Body of pancreas (tissue), 4 donors: Measurements from ENCODE around the gene MED12L. TPM values are rescaled to one million over a fixed set of nuclear protein-coding genes. Genes with fewer than 3 reads are reported as not detected.

ENCODE experiments used
- ATAC-seq: fragments of 150-250 bp; one replicate; pipeline ENCODE4 v1.9.1; 2016
- DNase-seq, 4 donors: peaks; one replicate each; pipeline ENCODE4 v3.0.0-alpha.2; 2019
- H3K27ac ChIP-seq, 4 donors: fragments of 200-600 bp; sonication (generic); 1 replicate in 3 of 4; 2 replicates in 1 of 4; pipeline versions ENCODE4 v1.5.1 to v1.6.1; 2016 to 2019; ENCODE audit warnings: mild to moderate bottlenecking in 1 of 4, mixed read lengths in 1 of 4, moderate library complexity in 1 of 4
- H3K27me3 ChIP-seq, 2 donors: fragments of 200-600 bp; sonication (generic); one replicate each; pipeline ENCODE4 v1.6.0; 2016; ENCODE audit warnings: mild to moderate bottlenecking in 1 of 2
- H3K36me3 ChIP-seq, 2 donors: fragments of 200-600 bp; sonication (generic); replicated peaks in 1 of 2; 2 replicates each; pipeline ENCODE4 v1.5.1; 2016; ENCODE audit warnings: low read depth in 2 of 2; ENCODE audit not compliant: insufficient read depth in 1 of 2
- H3K4me1 ChIP-seq: fragments of 200-600 bp; sonication (generic); one replicate; pipeline ENCODE4 v1.6.0; 2016
- H3K4me3 ChIP-seq, 2 donors: fragments of 200-600 bp; sonication (generic); 1 replicate in 1 of 2; 2 replicates in 1 of 2; pipeline ENCODE4 v1.5.1; 2016 to 2019
- H3K9me3 ChIP-seq, 3 donors: fragments of 200-600 bp; sonication (generic); 1 replicate in 2 of 3; 2 replicates in 1 of 3; pipeline ENCODE4 v1.5.1; 2016
- CTCF ChIP-seq, 7 experiments: fragments of 450-650 bp in 4 of 7; fragments of 200-600 bp in 3 of 7; sonication (generic) in 3 of 7; IDR thresholded peaks; one replicate each; pipeline ENCODE4 v1.5.1; 2016 to 2019; ENCODE audit warnings: antibody characterized with exemption in 7 of 7
- POLR2A ChIP-seq, 3 donors: fragments of 450-650 bp; IDR thresholded peaks; one replicate each; pipeline ENCODE4 v1.6.1; 2016; ENCODE audit warnings: antibody characterized with exemption in 3 of 3, mild to moderate bottlenecking in 2 of 3
- WGBS, 2 donors: methylation state at CpG; one replicate each; pipeline ENCODE4 v1.1.5; 2017; 5-methylcytosine and 5-hydroxymethylcytosine counted together
- intact Hi-C: fragments of 100-400 bp; cut with DNase I; formaldehyde crosslinking; loops from one replicate; pipeline ENCODE4 v1.15.1; 2023
- total RNA-seq, 2 donors: library from RNA; depleted of rRNA; stranded (reverse); fragments of >200 nt; gene quantifications; one replicate each; pipeline ENCODE4 v1.1.0, GENCODE V29; 2016

MED12L gene
- total RNA-seq, 2 donors from 2014 or later: 0.33 to 0.78 TPM

GRCh38 chr3:151200586-151200985 is 115.1 kb downstream of the MED12L start:
- 32 to 41% methylated on average over 2 of the region's 2 CpGs for WGBS, 2 donors
- DNase-seq: no peak
- no peak for ATAC-seq
- no peaks in the 10 kb centered on the region for H3K9me3 ChIP-seq
- no peaks in the 10 kb centered on the region for H3K27me3 ChIP-seq
- no peak overlapping the region for H3K27ac ChIP-seq
- H3K4me3 ChIP-seq: no peak overlapping the region
- no peak for TF ChIP-seq POLR2A (IDR thresholded peaks at IDR 0.05)
- no peak for TF ChIP-seq CTCF (IDR thresholded peaks at IDR 0.05)
- intact Hi-C loops: no loop called here
- H3K36me3 ChIP-seq: no peaks in the 10 kb centered on the region
- no peaks in the 10 kb centered on the region for H3K4me1 ChIP-seq

GRCh38 chr3:151201051-151201730 is 115.7 kb downstream of the MED12L start:
- no peaks in the 10 kb centered on the region for H3K9me3 ChIP-seq
- no peaks in the 10 kb centered on the region for H3K4me1 ChIP-seq
- intact Hi-C loops: no loop called here
- no peak overlapping the region for H3K4me3 ChIP-seq
- no peak overlapping the region for H3K27ac ChIP-seq
- no peak for ATAC-seq
- DNase-seq: no peak
- no peaks in the 10 kb centered on the region for H3K27me3 ChIP-seq
- H3K36me3 ChIP-seq: no peaks in the 10 kb centered on the region
- TF ChIP-seq POLR2A (IDR thresholded peaks at IDR 0.05) (no peak), CTCF (IDR thresholded peaks at IDR 0.05) (no peak)
- WGBS, 2 donors: 87 to 90% methylated on average over 7 of the region's 7 CpGs

- WGBS, 2 donors: 79 to 92% methylated on average over 3 of the region's 3 CpGs
- Histone ChIP-seq H3K9me3 (no peaks in the 10 kb centered on the region), H3K27ac (no peak within 1 kb of the TSS), H3K27me3 (no peaks in the 10 kb centered on the region), H3K36me3 (no peaks in the 10 kb centered on the region), H3K4me1 (no peaks in the 10 kb centered on the region), H3K4me3 (no peak within 1 kb of the TSS)
- DNase-seq (no peak), ATAC-seq (no peak)
- intact Hi-C loops: no loop called here
- TF ChIP-seq POLR2A (IDR thresholded peaks at IDR 0.05): peak in 1 of 3 donors; percentile 18
- TF ChIP-seq CTCF (IDR thresholded peaks at IDR 0.05): no peak
These were observed 117.6 kb downstream of the MED12L start, which contains the start of gene GPR171 for GRCh38 chr3:151203051-151203420. Gene GPR171, minus strand, starts transcription at chr3:151203216. Its CDS starts 3,830 bp downstream, at chr3:151199386.

- Histone ChIP-seq H3K4me3 (no peak overlapping the region), H3K36me3 (no peaks in the 10 kb centered on the region), H3K27ac (no peak overlapping the region), H3K9me3 (no peaks in the 10 kb centered on the region), H3K27me3 (no peaks in the 10 kb centered on the region), H3K4me1 (no peaks in the 10 kb centered on the region)
- ATAC-seq: no peak
- WGBS, 2 donors: 84 to 87% methylated on average over 3 of the region's 3 CpGs
- intact Hi-C loops: no loop called here
- no peak for TF ChIP-seq CTCF (IDR thresholded peaks at IDR 0.05)
- no peak for TF ChIP-seq POLR2A (IDR thresholded peaks at IDR 0.05)
- no peak for DNase-seq
These were observed 119.3 kb downstream of the MED12L start for GRCh38 chr3:151204530-151205402.
